NCI-H2107 treated with DMSO at 0.1 percent for 48 hours (cell line): ENCODE results near the gene PSIP1.
A peak's percentile ranks its signal among the peaks of the same experiment; 100 is the strongest.
"Not testable (repeated sequence)": the region's sequence is repeated elsewhere in the genome, so short reads cannot be mapped to it uniquely, and the experiment has no call there.

Experiments used
- DNase-seq: peaks from one replicate; lab custom pipeline; 2025; ENCODE audit not compliant: unreplicated experiment; lab: John Stamatoyannopoulos, UW

The PSIP1 gene

GRCh38 chr9:15433661-15434060 is 77.1 kb downstream of the PSIP1 start:
- DNase-seq, result no peak

GRCh38 chr9:15433191-15433590 is 77.6 kb downstream of the PSIP1 start:
- DNase-seq, result no peak

- DNase-seq, result no peak
Observed at GRCh38 chr9:15430920-15431844, 79.6 kb downstream of the PSIP1 start.

GRCh38 chr9:15427702-15428101 is 83.1 kb downstream of the PSIP1 start:
- not testable (repeated sequence) for DNase-seq

- DNase-seq, result no peak
Observed at GRCh38 chr9:15426019-15426418, 84.8 kb downstream of the PSIP1 start.

GRCh38 chr9:15423231-15423985 is 87.4 kb downstream of the PSIP1 start:
- peak; percentile 38 for DNase-seq

GRCh38 chr9:15422372-15423230 is 88.2 kb downstream of the PSIP1 start, which contains the start of gene SNAPC3:
Gene SNAPC3 (plus strand): TSS chr9:15422876. CDS start chr9:15422880, 4 bp downstream.
- DNase-seq, result peak; percentile 93

GRCh38 chr9:15421990-15422371 is 88.8 kb downstream of the PSIP1 start:
- no peak for DNase-seq

GRCh38 chr9:15421532-15421931 is 89.2 kb downstream of the PSIP1 start:
- DNase-seq, result no peak

GRCh38 chr9:15420796-15421195 is 90.0 kb downstream of the PSIP1 start:
- no peak for DNase-seq

GRCh38 chr9:15417626-15418025 is 93.1 kb downstream of the PSIP1 start:
- no peak for DNase-seq

- DNase-seq, result peak; percentile 3
Observed at GRCh38 chr9:15416880-15417279, 93.9 kb downstream of the PSIP1 start.
